ENCODE results near the gene MS4A15.

Gene MS4A15

DNA sequence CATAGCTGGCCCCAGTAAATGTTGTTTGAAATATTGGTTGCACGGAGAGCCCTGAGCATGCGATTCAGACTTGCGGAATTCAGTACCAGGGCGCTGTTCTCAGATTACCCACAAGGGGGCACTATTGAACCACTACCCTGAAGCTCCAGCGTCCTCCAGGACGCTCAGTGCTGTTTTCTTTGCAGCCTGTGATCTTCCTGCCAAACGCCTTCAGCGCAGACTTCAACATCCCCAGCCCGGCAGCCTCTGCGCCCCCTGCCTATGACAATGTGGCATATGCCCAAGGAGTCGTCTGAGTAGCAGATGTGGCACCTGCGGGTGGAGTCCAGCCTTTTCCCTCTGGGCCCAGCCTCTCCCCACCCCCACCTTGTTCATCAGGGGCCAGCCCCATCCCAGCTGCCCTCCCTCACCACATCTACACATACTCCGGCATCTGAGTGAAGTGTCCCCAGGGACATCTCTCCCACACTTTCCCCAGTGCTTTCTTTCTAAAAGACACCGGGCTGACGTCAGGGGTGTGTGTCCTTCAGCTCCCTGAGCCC lies 18.8 kb downstream of the MS4A15 start:
- no peaks in the 10 kb centered on the region for H3K27me3 ChIP-seq (ENCODE audit: control insufficient read depth, insufficient read depth, low read length, poor library complexity, severe bottlenecking)
- H3K27ac ChIP-seq (ENCODE audit: insufficient read depth, low read depth, low read length, poor library complexity, severe bottlenecking), result no peak overlapping the region
- H3K4me3 ChIP-seq (ENCODE audit: insufficient read depth, low read depth, low read length), result no peak overlapping the region
- no peaks in the 10 kb centered on the region for H3K36me3 ChIP-seq (ENCODE audit: control insufficient read depth, insufficient read depth, low read length)
- 22 to 24% methylated on average over 15 of the region's 15 CpGs for WGBS, 2 experiments
- H3K4me1 ChIP-seq (ENCODE audit: control insufficient read depth, insufficient read depth, low read length), result no peaks in the 10 kb centered on the region
- H3K9me3 ChIP-seq (ENCODE audit: control insufficient read depth, low read length), result no peaks in the 10 kb centered on the region

DNA sequence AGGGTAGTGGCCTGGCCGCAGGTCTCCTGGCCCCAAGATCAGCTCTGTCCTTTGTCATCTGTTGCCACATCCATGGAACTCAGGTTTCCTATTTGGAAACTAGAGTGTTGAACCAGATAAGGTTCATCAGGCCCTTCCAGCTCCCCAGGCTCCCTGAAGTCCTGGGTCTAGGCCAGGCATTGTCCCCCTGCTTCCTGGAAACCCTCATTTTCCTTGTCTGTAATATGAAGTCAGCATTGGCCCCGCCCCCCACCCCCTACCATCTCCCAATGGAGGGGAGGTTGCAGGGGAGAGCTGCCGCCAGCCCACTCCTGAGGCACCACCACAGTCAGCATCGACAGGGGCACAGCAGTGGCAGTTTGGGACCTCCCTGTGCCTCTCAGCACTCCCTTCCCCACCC lies 19.5 kb downstream of the MS4A15 start:
- no peak overlapping the region for H3K27ac ChIP-seq (ENCODE audit: insufficient read depth, low read depth, low read length, poor library complexity, severe bottlenecking)
- H3K27me3 ChIP-seq (ENCODE audit: control insufficient read depth, insufficient read depth, low read length, poor library complexity, severe bottlenecking), result no peaks in the 10 kb centered on the region
- WGBS, 2 experiments, result 88 to 89% methylated on average over 3 to 4 of the region's 4 CpGs
- H3K9me3 ChIP-seq (ENCODE audit: control insufficient read depth, low read length), result no peaks in the 10 kb centered on the region
- H3K4me1 ChIP-seq (ENCODE audit: control insufficient read depth, insufficient read depth, low read length), result no peaks in the 10 kb centered on the region
- H3K36me3 ChIP-seq (ENCODE audit: control insufficient read depth, insufficient read depth, low read length), result no peaks in the 10 kb centered on the region
- no peak overlapping the region for H3K4me3 ChIP-seq (ENCODE audit: insufficient read depth, low read depth, low read length)

DNA sequence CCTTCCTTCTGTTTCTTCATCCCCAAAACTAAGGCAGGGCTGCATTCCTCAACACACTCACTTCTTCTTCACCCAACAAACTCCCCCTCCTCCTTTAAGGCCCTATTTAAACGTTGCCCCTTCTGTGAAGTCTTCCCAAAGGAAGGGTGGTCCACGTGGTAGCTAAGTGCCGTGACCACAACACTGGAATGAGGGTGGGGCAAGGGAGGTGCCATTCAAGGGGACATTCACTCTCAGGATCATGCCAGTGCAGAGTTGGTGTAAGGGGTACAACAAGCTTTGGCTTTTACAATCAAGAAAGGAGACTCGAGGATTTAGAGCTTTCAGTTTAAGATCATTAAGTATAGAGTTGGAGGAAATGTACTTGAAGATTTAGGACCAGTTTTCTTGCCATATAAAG lies 20.4 kb downstream of the MS4A15 start:
- Histone ChIP-seq H3K4me1 (ENCODE audit: control insufficient read depth, insufficient read depth, low read length) (no peaks in the 10 kb centered on the region), H3K27me3 (ENCODE audit: control insufficient read depth, insufficient read depth, low read length, poor library complexity, severe bottlenecking) (no peaks in the 10 kb centered on the region), H3K27ac (ENCODE audit: insufficient read depth, low read depth, low read length, poor library complexity, severe bottlenecking) (no peak overlapping the region), H3K9me3 (ENCODE audit: control insufficient read depth, low read length) (no peaks in the 10 kb centered on the region), H3K36me3 (ENCODE audit: control insufficient read depth, insufficient read depth, low read length) (no peaks in the 10 kb centered on the region), H3K4me3 (ENCODE audit: insufficient read depth, low read depth, low read length) (no peak overlapping the region)
- 74 to 76% methylated on average over 4 of the region's 4 CpGs for WGBS, 2 experiments

DNA sequence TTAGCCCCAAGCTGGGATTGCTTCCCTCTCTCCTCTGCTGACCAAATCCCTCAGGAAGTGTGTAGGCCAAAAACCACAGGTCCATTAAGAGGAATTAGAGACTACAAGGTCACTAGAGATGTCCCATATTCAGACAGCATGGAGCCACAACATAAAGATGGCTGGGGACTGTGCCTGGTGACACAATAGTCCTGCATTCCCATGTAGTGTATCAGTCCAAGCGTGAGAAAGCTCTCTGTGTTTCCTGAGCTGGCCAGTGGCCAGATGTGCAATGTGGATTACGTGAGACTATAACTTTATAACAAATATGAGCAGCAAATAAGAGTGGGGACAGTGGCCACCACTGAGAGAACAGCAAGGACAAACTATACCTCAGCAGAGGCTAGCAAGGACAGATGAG lies 20.9 kb downstream of the MS4A15 start:
- Histone ChIP-seq H3K4me3 (ENCODE audit: insufficient read depth, low read depth, low read length) (no peak overlapping the region), H3K4me1 (ENCODE audit: control insufficient read depth, insufficient read depth, low read length) (no peaks in the 10 kb centered on the region), H3K9me3 (ENCODE audit: control insufficient read depth, low read length) (no peaks in the 10 kb centered on the region), H3K27me3 (ENCODE audit: control insufficient read depth, insufficient read depth, low read length, poor library complexity, severe bottlenecking) (no peaks in the 10 kb centered on the region), H3K27ac (ENCODE audit: insufficient read depth, low read depth, low read length, poor library complexity, severe bottlenecking) (no peak overlapping the region), H3K36me3 (ENCODE audit: control insufficient read depth, insufficient read depth, low read length) (no peaks in the 10 kb centered on the region)
- WGBS, 2 experiments, result 83 to 92% methylated on average over 2 of the region's 2 CpGs

DNA sequence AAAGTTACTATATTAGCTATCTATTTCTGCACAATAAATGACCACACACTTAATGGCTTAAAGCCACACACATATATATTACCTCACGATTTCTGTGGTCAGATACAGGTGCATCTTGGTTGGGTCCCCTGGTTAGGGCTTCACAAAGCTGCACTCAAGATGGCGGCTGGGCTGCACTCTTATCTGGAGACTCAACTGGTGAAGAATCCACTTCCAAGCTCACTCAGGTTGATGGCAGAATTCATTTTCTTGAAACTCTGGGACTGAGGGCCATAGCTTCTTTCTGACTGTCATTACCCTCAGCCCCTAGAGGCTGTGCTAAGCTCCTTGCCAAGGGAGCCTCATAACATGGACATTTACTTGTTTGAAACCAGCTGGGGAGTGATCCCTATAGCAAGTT lies 23.4 kb downstream of the MS4A15 start:
- 87 to 92% methylated on average over 2 of the region's 2 CpGs for WGBS, 2 experiments
- Histone ChIP-seq H3K36me3 (ENCODE audit: control insufficient read depth, insufficient read depth, low read length) (no peaks in the 10 kb centered on the region), H3K4me1 (ENCODE audit: control insufficient read depth, insufficient read depth, low read length) (no peaks in the 10 kb centered on the region), H3K27me3 (ENCODE audit: control insufficient read depth, insufficient read depth, low read length, poor library complexity, severe bottlenecking) (no peaks in the 10 kb centered on the region), H3K4me3 (ENCODE audit: insufficient read depth, low read depth, low read length) (no peak overlapping the region), H3K27ac (ENCODE audit: insufficient read depth, low read depth, low read length, poor library complexity, severe bottlenecking) (no peak overlapping the region), H3K9me3 (ENCODE audit: control insufficient read depth, low read length) (no peaks in the 10 kb centered on the region)

DNA sequence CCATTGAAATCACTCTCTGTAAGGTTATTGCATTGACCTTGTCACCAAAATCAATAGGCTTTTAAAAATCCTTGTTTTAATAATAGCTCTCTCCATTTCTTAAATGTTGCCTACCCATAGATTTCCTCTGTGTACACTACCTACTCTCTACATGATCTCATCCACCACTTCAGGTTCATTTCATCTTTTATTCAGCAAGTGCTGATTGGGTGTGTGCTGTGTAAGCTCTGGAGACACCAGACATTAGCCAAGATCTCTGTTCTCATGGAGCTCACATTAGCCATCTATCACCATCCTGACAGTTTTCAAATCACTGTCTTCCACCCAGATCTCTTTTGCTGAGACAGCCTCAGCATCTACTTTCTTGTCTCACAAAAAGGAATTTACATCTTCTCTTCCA lies 24.1 kb downstream of the MS4A15 start:
- H3K4me3 ChIP-seq (ENCODE audit: insufficient read depth, low read depth, low read length), result no peak overlapping the region
- no peaks in the 10 kb centered on the region for H3K27me3 ChIP-seq (ENCODE audit: control insufficient read depth, insufficient read depth, low read length, poor library complexity, severe bottlenecking)
- H3K9me3 ChIP-seq (ENCODE audit: control insufficient read depth, low read length), result no peaks in the 10 kb centered on the region
- H3K27ac ChIP-seq (ENCODE audit: insufficient read depth, low read depth, low read length, poor library complexity, severe bottlenecking), result no peak overlapping the region
- H3K4me1 ChIP-seq (ENCODE audit: control insufficient read depth, insufficient read depth, low read length), result no peaks in the 10 kb centered on the region
- no peaks in the 10 kb centered on the region for H3K36me3 ChIP-seq (ENCODE audit: control insufficient read depth, insufficient read depth, low read length)

DNA sequence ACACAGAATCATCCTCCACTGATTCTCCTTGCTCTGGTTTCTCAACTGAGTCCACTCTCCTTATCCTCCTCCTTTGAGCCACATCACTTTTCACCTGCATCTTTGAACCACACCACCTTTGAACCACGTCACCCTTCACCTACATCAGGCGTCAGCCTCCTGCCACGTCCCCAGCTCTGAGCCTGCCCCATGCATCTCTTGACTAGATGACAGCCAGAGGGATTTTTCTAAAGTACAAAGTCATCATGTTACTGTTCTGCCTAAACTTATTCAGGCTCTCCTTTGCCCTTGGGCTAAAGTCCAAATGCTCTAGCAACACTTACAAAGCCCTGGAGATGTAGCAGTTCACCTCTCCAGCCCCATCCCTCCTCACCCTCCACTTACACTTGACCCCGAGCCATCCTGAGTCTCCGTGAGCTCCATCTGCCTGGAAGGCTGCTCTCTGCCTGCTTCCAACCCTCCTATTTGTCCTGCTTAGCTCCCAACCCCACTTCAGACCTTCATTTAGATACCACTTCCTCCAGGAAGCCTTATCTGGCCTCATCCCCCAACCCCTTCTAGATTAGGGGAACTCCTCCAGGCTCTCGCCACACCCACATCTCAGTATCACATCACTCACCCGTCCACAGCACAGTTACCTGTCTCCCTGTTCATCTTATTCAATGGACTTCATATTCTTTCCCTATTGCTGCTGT lies 24.8 kb downstream of the MS4A15 start:
- Histone ChIP-seq H3K9me3 (ENCODE audit: control insufficient read depth, low read length) (no peaks in the 10 kb centered on the region), H3K4me1 (ENCODE audit: control insufficient read depth, insufficient read depth, low read length) (no peaks in the 10 kb centered on the region), H3K36me3 (ENCODE audit: control insufficient read depth, insufficient read depth, low read length) (no peaks in the 10 kb centered on the region), H3K27ac (ENCODE audit: insufficient read depth, low read depth, low read length, poor library complexity, severe bottlenecking) (no peak overlapping the region), H3K27me3 (ENCODE audit: control insufficient read depth, insufficient read depth, low read length, poor library complexity, severe bottlenecking) (no peaks in the 10 kb centered on the region), H3K4me3 (ENCODE audit: insufficient read depth, low read depth, low read length) (no peak overlapping the region)
- 85 to 87% methylated on average over 7 of the region's 7 CpGs for WGBS, 2 experiments

DNA sequence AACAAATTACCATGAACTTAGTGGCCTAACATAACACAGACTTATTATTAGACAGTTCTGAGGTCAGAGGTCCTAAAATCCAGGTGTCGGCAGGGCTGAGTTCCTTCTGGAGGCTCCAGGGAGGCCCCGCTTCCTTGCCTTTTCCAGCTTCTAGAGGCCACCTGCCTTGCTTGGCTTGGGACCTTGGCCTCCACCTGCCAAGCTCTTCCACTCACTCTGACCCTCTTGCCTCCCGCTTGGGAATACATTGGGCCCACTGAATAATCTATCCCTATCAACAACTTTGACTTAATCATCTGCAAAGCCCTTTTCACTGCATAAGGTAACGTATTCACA lies 25.3 kb downstream of the MS4A15 start:
- no peaks in the 10 kb centered on the region for H3K27me3 ChIP-seq (ENCODE audit: control insufficient read depth, insufficient read depth, low read length, poor library complexity, severe bottlenecking)
- WGBS, 2 experiments, result 94% methylated on average over 4 of the region's 4 CpGs
- H3K27ac ChIP-seq (ENCODE audit: insufficient read depth, low read depth, low read length, poor library complexity, severe bottlenecking), result no peak overlapping the region
- H3K4me1 ChIP-seq (ENCODE audit: control insufficient read depth, insufficient read depth, low read length), result no peaks in the 10 kb centered on the region
- H3K36me3 ChIP-seq (ENCODE audit: control insufficient read depth, insufficient read depth, low read length), result no peaks in the 10 kb centered on the region
- no peaks in the 10 kb centered on the region for H3K9me3 ChIP-seq (ENCODE audit: control insufficient read depth, low read length)
- H3K4me3 ChIP-seq (ENCODE audit: insufficient read depth, low read depth, low read length), result no peak overlapping the region

DNA sequence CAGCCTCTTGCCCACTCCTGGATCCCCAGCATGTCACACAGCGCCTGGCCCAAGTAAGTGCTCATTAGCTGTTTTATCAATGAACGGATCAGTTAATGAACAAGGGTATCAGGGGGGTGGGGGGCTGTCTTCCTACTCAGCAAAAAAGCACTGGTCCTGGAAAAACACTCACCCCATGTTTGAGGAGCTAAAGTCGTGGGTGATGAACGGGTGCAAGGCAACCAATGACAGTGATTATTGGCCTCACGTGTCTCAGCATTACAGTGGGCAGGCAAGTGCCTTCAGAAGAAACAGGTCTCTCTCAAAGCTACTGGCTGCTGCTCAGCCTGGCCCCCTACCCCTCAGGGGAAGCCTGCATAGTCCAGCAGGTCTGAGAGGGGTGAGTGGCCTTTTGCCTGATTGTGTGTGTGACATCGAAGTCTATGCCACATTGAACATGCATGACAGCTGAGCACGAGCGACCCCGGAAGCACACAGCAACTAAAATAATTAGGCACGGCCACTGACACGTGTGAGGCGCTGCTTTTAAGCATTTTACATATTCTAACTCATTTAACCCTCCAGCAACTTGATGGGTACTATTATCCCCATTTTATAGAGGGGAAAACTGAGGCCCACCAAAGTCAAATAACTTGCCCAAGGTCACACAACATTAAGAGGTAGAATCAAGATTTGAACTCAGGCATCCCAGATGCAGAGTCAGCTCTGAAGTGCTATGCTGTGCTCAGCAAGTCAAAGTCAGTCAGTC lies 25.9 kb downstream of the MS4A15 start:
- Histone ChIP-seq H3K27ac (ENCODE audit: insufficient read depth, low read depth, low read length, poor library complexity, severe bottlenecking) (no peak overlapping the region), H3K4me3 (ENCODE audit: insufficient read depth, low read depth, low read length) (no peak overlapping the region), H3K36me3 (ENCODE audit: control insufficient read depth, insufficient read depth, low read length) (no peaks in the 10 kb centered on the region), H3K27me3 (ENCODE audit: control insufficient read depth, insufficient read depth, low read length, poor library complexity, severe bottlenecking) (no peaks in the 10 kb centered on the region), H3K9me3 (ENCODE audit: control insufficient read depth, low read length) (no peaks in the 10 kb centered on the region), H3K4me1 (ENCODE audit: control insufficient read depth, insufficient read depth, low read length) (no peaks in the 10 kb centered on the region)
- WGBS, 2 experiments, result 83 to 85% methylated on average over 12 of the region's 12 CpGs

DNA sequence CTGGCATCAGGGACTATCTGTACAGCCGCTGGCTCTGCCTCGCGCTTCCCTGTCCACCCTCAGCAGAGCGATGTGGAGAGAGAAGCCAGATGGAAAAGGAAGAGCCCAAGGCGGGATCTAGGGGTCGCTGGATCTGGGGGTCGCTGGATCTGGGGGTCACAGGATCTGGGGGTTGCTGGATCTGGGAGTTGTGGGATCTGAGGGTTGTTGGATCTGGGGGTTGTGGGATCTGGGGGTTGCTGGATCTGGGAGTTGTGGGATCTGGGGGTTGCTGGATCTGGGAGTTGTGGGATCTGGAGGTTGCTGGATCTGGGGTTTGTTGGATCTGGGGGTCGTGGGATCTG lies 26.4 kb downstream of the MS4A15 start:
- Histone ChIP-seq H3K9me3 (ENCODE audit: control insufficient read depth, low read length) (no peaks in the 10 kb centered on the region), H3K27me3 (ENCODE audit: control insufficient read depth, insufficient read depth, low read length, poor library complexity, severe bottlenecking) (no peaks in the 10 kb centered on the region), H3K4me3 (ENCODE audit: insufficient read depth, low read depth, low read length) (no peak overlapping the region), H3K36me3 (ENCODE audit: control insufficient read depth, insufficient read depth, low read length) (no peaks in the 10 kb centered on the region), H3K27ac (ENCODE audit: insufficient read depth, low read depth, low read length, poor library complexity, severe bottlenecking) (no peak overlapping the region), H3K4me1 (ENCODE audit: control insufficient read depth, insufficient read depth, low read length) (no peaks in the 10 kb centered on the region)
- 91 to 93% methylated on average over 8 of the region's 8 CpGs for WGBS, 2 experiments

All from ectodermal cell (in vitro differentiated cells).